ENCODE measurements around the gene QDPR. TPM values are rescaled to one million over a fixed set of nuclear protein-coding genes. Genes with fewer than 3 reads are reported as not detected.

Gene QDPR
- total RNA-seq, 1 experiment from 2014 or later: 39.5 TPM

DNA sequence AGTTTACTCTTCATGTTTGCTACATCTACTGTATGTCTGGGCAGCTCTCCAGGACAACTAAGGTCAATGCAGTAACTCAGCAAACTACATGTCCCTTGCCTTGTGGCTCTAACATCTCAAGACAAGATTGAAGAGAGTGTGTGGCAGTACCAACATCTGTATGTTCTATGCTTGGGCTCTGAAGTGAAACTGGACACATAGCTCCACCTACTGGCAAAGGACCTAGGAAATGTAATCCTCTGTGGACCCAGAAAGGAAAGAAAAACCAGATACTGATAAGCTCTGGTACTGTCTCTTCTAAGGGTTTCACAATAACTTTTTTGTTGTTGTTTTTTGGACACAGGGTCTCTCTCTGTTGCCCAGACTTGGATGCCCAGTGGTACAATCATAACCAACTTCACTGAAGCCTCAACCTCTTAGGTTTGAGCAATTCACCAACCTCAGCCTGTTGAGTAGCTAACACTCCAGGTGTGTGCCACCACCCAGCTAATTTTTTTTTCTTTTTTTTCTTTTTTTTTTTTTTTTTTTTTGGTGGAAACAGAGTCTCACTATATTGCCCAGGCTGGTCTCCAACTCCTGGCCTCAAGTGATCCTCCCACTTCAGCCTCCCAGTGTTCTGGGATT is 64.1 kb downstream of the QDPR start:
- no peak overlapping the region for H3K27ac ChIP-seq (ENCODE audit: low read depth, low read length)
- intact Hi-C loops (cut with micrococcal nuclease): loop anchor here (1.0 to 10.0 kb wide), 5 partner anchors 100 to 1423 kb away; no protein-coding TSS in a partner anchor
- H3K9me2 ChIP-seq (ENCODE audit: insufficient read depth): no peaks in the 10 kb centered on the region
- H3K36me3 ChIP-seq (ENCODE audit: control insufficient read depth in 1 of 2, insufficient read depth in 2 of 2, low read length in 2 of 2): no peaks in the 10 kb centered on the region
- H3K4me2 ChIP-seq (ENCODE audit: low read length): no peak overlapping the region
- no peak overlapping the region for H3K4me3 ChIP-seq (replicated peaks in 1 of 2; ENCODE audit: low read depth in 1 of 2, low read length in 2 of 2)
- H3K79me2 ChIP-seq (ENCODE audit: insufficient read depth, low read length): no peaks in the 10 kb centered on the region
- no peaks in the 10 kb centered on the region for H3K4me1 ChIP-seq (ENCODE audit: control insufficient read depth in 1 of 2, insufficient read depth in 2 of 2, low read length in 2 of 2)
- TF ChIP-seq POLR2AphosphoS5 (IDR thresholded peaks at IDR 0.05; ENCODE audit: low read depth, low read length): no peak
- peak; percentile 90 for TF ChIP-seq RAD21 (IDR thresholded peaks at IDR 0.05; ENCODE audit: low read depth)
- TF ChIP-seq, protein P1, sequence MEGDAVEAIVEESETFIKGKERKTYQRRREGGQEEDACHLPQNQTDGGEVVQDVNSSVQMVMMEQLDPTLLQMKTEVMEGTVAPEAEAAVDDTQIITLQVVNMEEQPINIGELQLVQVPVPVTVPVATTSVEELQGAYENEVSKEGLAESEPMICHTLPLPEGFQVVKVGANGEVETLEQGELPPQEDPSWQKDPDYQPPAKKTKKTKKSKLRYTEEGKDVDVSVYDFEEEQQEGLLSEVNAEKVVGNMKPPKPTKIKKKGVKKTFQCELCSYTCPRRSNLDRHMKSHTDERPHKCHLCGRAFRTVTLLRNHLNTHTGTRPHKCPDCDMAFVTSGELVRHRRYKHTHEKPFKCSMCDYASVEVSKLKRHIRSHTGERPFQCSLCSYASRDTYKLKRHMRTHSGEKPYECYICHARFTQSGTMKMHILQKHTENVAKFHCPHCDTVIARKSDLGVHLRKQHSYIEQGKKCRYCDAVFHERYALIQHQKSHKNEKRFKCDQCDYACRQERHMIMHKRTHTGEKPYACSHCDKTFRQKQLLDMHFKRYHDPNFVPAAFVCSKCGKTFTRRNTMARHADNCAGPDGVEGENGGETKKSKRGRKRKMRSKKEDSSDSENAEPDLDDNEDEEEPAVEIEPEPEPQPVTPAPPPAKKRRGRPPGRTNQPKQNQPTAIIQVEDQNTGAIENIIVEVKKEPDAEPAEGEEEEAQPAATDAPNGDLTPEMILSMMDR (IDR thresholded peaks at IDR 0.05 in 2 of 3, conservative IDR thresholded peaks at IDR 0.05 in 1 of 3; ENCODE audit: borderline replicate concordance in 1 of 3, insufficient read depth in 1 of 3, low read depth in 2 of 3, low read length in 2 of 3): peak; percentile 66 to 86 (median 75); a peak in 5 of 6 replicates
- RAD21 ChIA-PET (ENCODE audit: low non-redundant PET in 1 of 2, low total read pairs in 2 of 2, uncharacterized antibody in 2 of 2, unreplicated experiment in 2 of 2): interaction anchor here (0.6 to 2.6 kb wide), 8 partner anchors 13 to 531 kb away, joined by 3 to 14 read pairs (median 4); no protein-coding TSS in a partner anchor
- H4K20me1 ChIP-seq (ENCODE audit: insufficient read depth): no peaks in the 10 kb centered on the region
- CTCF ChIA-PET: interaction anchor here (0.6 to 3.5 kb wide), 26 partner anchors 9 to 1169 kb away, joined by 3 to 54 read pairs (median 4); no protein-coding TSS in a partner anchor
- no peaks in the 10 kb centered on the region; the same call in 1 of the 2 replicates for H3K27me3 ChIP-seq (ENCODE audit: insufficient read depth, low read length)
- H3K9me3 ChIP-seq (ENCODE audit: control insufficient read depth in 1 of 2, insufficient read depth in 1 of 2, low read depth in 1 of 2, low read length in 2 of 2): no peaks in the 10 kb centered on the region
- DNase-seq (ENCODE audit: low read depth, low spot score): peak; percentile 74
- POLR2A ChIA-PET: no interaction called here
- peak; percentile 99 for ATAC-seq
- H2AFZ ChIP-seq (ENCODE audit: low read depth, low read length, poor library complexity, severe bottlenecking): no peak overlapping the region
- no peak overlapping the region for H3K9ac ChIP-seq (ENCODE audit: low read length)
- BruUV-seq (replicated peaks): no TSS peak

GRCh38 chr4:17447056-17447455 is 64.8 kb downstream of the QDPR start:
- CTCF ChIA-PET: interaction anchor here (1.0 to 3.5 kb wide), 13 partner anchors 9 to 1158 kb away, joined by 3 to 54 read pairs (median 6); no protein-coding TSS in a partner anchor
- Histone ChIP-seq H3K27me3 (ENCODE audit: insufficient read depth, low read length) (no peaks in the 10 kb centered on the region; the same call in 1 of the 2 replicates), H2AFZ (ENCODE audit: low read depth, low read length, poor library complexity, severe bottlenecking) (no peak overlapping the region), H3K9me3 (ENCODE audit: control insufficient read depth in 1 of 2, insufficient read depth in 1 of 2, low read depth in 1 of 2, low read length in 2 of 2) (no peaks in the 10 kb centered on the region), H3K4me2 (ENCODE audit: low read length) (no peak overlapping the region), H3K27ac (ENCODE audit: low read depth, low read length) (no peak overlapping the region), H3K4me3 (replicated peaks in 1 of 2; ENCODE audit: low read depth in 1 of 2, low read length in 2 of 2) (no peak overlapping the region), H3K79me2 (ENCODE audit: insufficient read depth, low read length) (no peaks in the 10 kb centered on the region), H3K9me2 (ENCODE audit: insufficient read depth) (no peaks in the 10 kb centered on the region), H3K4me1 (ENCODE audit: control insufficient read depth in 1 of 2, insufficient read depth in 2 of 2, low read length in 2 of 2) (no peaks in the 10 kb centered on the region), H4K20me1 (ENCODE audit: insufficient read depth) (no peaks in the 10 kb centered on the region), H3K36me3 (ENCODE audit: control insufficient read depth in 1 of 2, insufficient read depth in 2 of 2, low read length in 2 of 2) (no peaks in the 10 kb centered on the region), H3K9ac (ENCODE audit: low read length) (no peak overlapping the region)
- TF ChIP-seq POLR2A (IDR thresholded peaks at IDR 0.05; ENCODE audit: borderline replicate concordance, extremely low read depth, insufficient read depth, insufficient read length) (no peak), RAD21 (IDR thresholded peaks at IDR 0.05; ENCODE audit: low read depth) (no peak), JUND (IDR thresholded peaks at IDR 0.05) (no peak), SRF (IDR thresholded peaks at IDR 0.05; ENCODE audit: low read depth) (no peak), ZFX (IDR thresholded peaks at IDR 0.05) (no peak), ELF1 (IDR thresholded peaks at IDR 0.05; ENCODE audit: borderline replicate concordance, low read depth) (no peak), EZH2 (IDR thresholded peaks at IDR 0.05) (no peak), POLR2AphosphoS5 (IDR thresholded peaks at IDR 0.05; ENCODE audit: low read depth, low read length) (no peak), SP1 (IDR thresholded peaks at IDR 0.05; ENCODE audit: low read depth) (no peak), ZNF274 (IDR thresholded peaks at IDR 0.05; ENCODE audit: low read depth, low read length) (no peak)
- TF ChIP-seq, protein P2, sequence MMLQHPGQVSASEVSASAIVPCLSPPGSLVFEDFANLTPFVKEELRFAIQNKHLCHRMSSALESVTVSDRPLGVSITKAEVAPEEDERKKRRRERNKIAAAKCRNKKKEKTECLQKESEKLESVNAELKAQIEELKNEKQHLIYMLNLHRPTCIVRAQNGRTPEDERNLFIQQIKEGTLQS (IDR thresholded peaks at IDR 0.05): no peak
- TF ChIP-seq, protein P3, sequence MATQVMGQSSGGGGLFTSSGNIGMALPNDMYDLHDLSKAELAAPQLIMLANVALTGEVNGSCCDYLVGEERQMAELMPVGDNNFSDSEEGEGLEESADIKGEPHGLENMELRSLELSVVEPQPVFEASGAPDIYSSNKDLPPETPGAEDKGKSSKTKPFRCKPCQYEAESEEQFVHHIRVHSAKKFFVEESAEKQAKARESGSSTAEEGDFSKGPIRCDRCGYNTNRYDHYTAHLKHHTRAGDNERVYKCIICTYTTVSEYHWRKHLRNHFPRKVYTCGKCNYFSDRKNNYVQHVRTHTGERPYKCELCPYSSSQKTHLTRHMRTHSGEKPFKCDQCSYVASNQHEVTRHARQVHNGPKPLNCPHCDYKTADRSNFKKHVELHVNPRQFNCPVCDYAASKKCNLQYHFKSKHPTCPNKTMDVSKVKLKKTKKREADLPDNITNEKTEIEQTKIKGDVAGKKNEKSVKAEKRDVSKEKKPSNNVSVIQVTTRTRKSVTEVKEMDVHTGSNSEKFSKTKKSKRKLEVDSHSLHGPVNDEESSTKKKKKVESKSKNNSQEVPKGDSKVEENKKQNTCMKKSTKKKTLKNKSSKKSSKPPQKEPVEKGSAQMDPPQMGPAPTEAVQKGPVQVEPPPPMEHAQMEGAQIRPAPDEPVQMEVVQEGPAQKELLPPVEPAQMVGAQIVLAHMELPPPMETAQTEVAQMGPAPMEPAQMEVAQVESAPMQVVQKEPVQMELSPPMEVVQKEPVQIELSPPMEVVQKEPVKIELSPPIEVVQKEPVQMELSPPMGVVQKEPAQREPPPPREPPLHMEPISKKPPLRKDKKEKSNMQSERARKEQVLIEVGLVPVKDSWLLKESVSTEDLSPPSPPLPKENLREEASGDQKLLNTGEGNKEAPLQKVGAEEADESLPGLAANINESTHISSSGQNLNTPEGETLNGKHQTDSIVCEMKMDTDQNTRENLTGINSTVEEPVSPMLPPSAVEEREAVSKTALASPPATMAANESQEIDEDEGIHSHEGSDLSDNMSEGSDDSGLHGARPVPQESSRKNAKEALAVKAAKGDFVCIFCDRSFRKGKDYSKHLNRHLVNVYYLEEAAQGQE (IDR thresholded peaks at IDR 0.05; ENCODE audit: low read depth): no peak
- TF ChIP-seq, protein P4, sequence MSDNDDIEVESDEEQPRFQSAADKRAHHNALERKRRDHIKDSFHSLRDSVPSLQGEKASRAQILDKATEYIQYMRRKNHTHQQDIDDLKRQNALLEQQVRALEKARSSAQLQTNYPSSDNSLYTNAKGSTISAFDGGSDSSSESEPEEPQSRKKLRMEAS (IDR thresholded peaks at IDR 0.05): no peak
- POLR2A ChIA-PET: no interaction called here
- intact Hi-C loops (cut with micrococcal nuclease): loop anchor here (1.0 to 10.0 kb wide), 5 partner anchors 100 to 1422 kb away; no protein-coding TSS in a partner anchor
- RAD21 ChIA-PET (ENCODE audit: low non-redundant PET in 1 of 2, low total read pairs in 2 of 2, uncharacterized antibody in 2 of 2, unreplicated experiment in 2 of 2): interaction anchor here (1.4 to 2.6 kb wide), 2 partner anchors 99 to 100 kb away, joined by 3 to 14 read pairs; no protein-coding TSS in a partner anchor
- ATAC-seq (no peak), DNase-seq (ENCODE audit: low read depth, low spot score) (no peak)
- no TSS peak for BruUV-seq (replicated peaks)
